ENCODE results near the gene ZNF236. TPM values are rescaled to one million over a fixed set of nuclear protein-coding genes. Genes with fewer than 3 reads are reported as not detected.

The ZNF236 gene
- total and polyA plus RNA-seq, 2 donors (not counting 3 experiments of a cell fraction or from before 2014, with no cell fraction given), result 4.5 to 14.7 TPM

- FAIRE-seq (no peak), DNase-seq (ENCODE audit: low read depth, low spot score) (no peak)
- BruUV-seq (replicated peaks), result no TSS peak
- Histone ChIP-seq H3K9me3 (replicated peaks; ENCODE audit: control insufficient read depth, insufficient read depth, low read length) (no peaks in the 10 kb centered on the region), H3K9ac (replicated peaks; ENCODE audit: extremely low read depth, insufficient read depth, low read length) (no peak overlapping the region), H3K79me2 (ENCODE audit: control insufficient read depth, insufficient read depth, low read length) (no peaks in the 10 kb centered on the region), H3K9me1 (replicated peaks; ENCODE audit: control insufficient read depth, extremely low read depth, insufficient read depth, low read length) (no peaks in the 10 kb centered on the region), H2AFZ (ENCODE audit: low read depth, low read length) (no peak overlapping the region), H3K36me3 (ENCODE audit: control insufficient read depth in 2 of 2, extremely low read depth in 1 of 2, insufficient read depth in 2 of 2, low read length in 2 of 2) (no peaks in the 10 kb centered on the region), H4K20me1 (replicated peaks; ENCODE audit: control insufficient read depth, extremely low read depth, insufficient read depth, low read length) (no peaks in the 10 kb centered on the region), H3K4me1 (ENCODE audit: control insufficient read depth, extremely low read depth, insufficient read depth, low read length) (no peaks in the 10 kb centered on the region), H3K27me3 (ENCODE audit: control insufficient read depth in 2 of 2, insufficient read depth in 2 of 2, low read length in 2 of 2) (peaks cover 0 to 4% of the 10 kb centered on the region in 2 experiments), H3K4me2 (ENCODE audit: insufficient read depth, low read length) (no peak overlapping the region), H3K27ac (ENCODE audit: insufficient read depth, low read depth, low read length) (no peak overlapping the region), H3K4me3 (replicated peaks in 1 of 3; ENCODE audit: insufficient read depth in 1 of 3, low read depth in 1 of 3, low read length in 3 of 3) (no peak overlapping the region)
- POLR2A ChIA-PET, result no interaction called here
- dilution Hi-C loops (cut with MboI; ENCODE audit: extremely low pct_ligation_motif_present, low sequenced_read_pairs) (no loop called here), intact Hi-C loops (cut with micrococcal nuclease) (no loop called here)
- TF ChIP-seq CTCF (IDR thresholded peaks at IDR 0.05; ENCODE audit: extremely low read depth in 1 of 2, insufficient read depth in 1 of 2, low read depth in 1 of 2, low read length in 2 of 2), result no peak
- TF ChIP-seq, protein P1, sequence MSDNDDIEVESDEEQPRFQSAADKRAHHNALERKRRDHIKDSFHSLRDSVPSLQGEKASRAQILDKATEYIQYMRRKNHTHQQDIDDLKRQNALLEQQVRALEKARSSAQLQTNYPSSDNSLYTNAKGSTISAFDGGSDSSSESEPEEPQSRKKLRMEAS (IDR thresholded peaks at IDR 0.05; ENCODE audit: insufficient read depth, insufficient read length), result no peak
- no peak for TF ChIP-seq POLR2AphosphoS5 (IDR thresholded peaks at IDR 0.05; ENCODE audit: insufficient read depth, low read depth, low read length)
- CTCF ChIA-PET, result interaction anchor here (0.8 to 4.2 kb wide), 3 partner anchors 12 to 30 kb away, joined by 3 to 19 read pairs (median 3); no protein-coding TSS in a partner anchor
Observed at GRCh38 chr18:77012806-77013541, 190.6 kb downstream of the ZNF236 start.

Measured in endothelial cell of umbilical vein (primary cell).